Left ventricle myocardium inferior (tissue), 1 donor: ENCODE data around the gene DEDD. TPM values are rescaled to one million over a fixed set of nuclear protein-coding genes. Genes with fewer than 3 reads are reported as not detected.
A peak's percentile ranks its signal among the peaks of the same experiment; 100 is the strongest.
"Not testable (repeated sequence)": the region's sequence is repeated elsewhere in the genome, so short reads cannot be mapped to it uniquely, and the experiment has no call there.

Experiments used
- DNase-seq: peaks from one replicate; pipeline ENCODE4 v3.0.0-alpha.2; 2020
- H3K27ac ChIP-seq: fragments of 200-600 bp; replicated peaks from 2 replicates; pipeline ENCODE4 v1.8.0; 2021
- H3K27me3 ChIP-seq: fragments of 200-600 bp; 2 replicates; pipeline ENCODE4 v1.8.0; 2021; ENCODE audit warnings: low read depth
- H3K36me3 ChIP-seq: fragments of 200-600 bp; 2 replicates; pipeline ENCODE4 v1.8.0; 2021
- H3K4me1 ChIP-seq: fragments of 200-600 bp; 2 replicates; pipeline ENCODE4 v1.8.0; 2021
- H3K4me3 ChIP-seq: fragments of 200-600 bp; 2 replicates; pipeline ENCODE4 v1.8.0; 2021; ENCODE audit warnings: mild to moderate bottlenecking, moderate library complexity
- H3K9me3 ChIP-seq: fragments of 200-600 bp; replicated peaks from 2 replicates; pipeline ENCODE4 v1.8.0; 2021
- CTCF ChIP-seq: fragments of 200-600 bp; IDR thresholded peaks from 2 replicates; pipeline ENCODE4 v1.8.0; 2021; ENCODE audit warnings: antibody characterized with exemption, mild to moderate bottlenecking, borderline replicate concordance
- intact Hi-C: fragments of 100-400 bp; cut with micrococcal nuclease; formaldehyde crosslinking; loops from one replicate; pipeline ENCODE4 v1.11.0; 2022
- total RNA-seq: library from RNA; stranded (reverse); fragmentation: NEBNext Ultra II Directional; extraction: Animal tissue kit (Norgen Biotek cat#: 25700); gene quantifications from one replicate; pipeline ENCODE4 v1.2.1, GENCODE V29; 2021
- donor health status: DM: no; HTN: yes; CAD: no; lungs with severe emphysema.

DEDD gene
- total RNA-seq, 1 donor from 2014 or later: 25.2 TPM

- Histone ChIP-seq H3K4me3 (no peak overlapping the region), H3K36me3 (peaks cover 70% of the 10 kb centered on the region), H3K9me3 (no peaks in the 10 kb centered on the region), H3K27me3 (no peaks in the 10 kb centered on the region), H3K4me1 (peaks cover 48% of the 10 kb centered on the region), H3K27ac (no peak overlapping the region)
- no peak for DNase-seq
- intact Hi-C loops: no loop called here
- no peak for TF ChIP-seq CTCF
Observed at GRCh38 chr1:161121834-161122233, 10.6 kb downstream of the DEDD start.

DNA sequence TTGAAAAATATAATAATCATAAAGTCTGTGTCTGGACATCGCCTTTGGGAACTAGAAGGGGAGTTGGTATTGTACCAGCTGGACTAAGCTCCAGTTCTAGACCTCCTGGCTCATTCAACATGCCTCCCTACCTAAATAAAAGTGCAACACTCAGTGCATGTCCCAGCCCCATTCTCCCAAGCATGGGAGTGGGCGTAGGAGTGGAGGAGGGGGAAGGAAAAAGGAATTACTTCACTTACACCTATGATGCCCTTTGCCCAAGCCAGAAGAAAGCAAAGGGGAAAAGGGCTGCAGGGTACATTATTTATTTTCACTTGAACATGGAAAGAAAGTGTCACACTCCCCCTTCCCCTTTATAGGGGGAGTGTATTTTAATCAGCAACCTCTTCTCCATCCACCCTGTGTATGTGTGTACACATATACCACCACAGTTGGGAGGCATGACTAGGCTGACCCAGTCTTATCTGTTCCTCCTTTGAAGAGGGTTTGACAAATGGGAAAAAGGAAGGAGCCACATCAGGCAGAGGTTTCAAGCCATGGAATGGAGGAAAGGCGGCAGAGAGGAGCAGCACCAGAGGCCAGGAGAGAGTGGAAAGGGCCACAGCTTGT is 11.3 kb downstream of the DEDD start:
- peaks cover 55% of the 10 kb centered on the region for H3K4me1 ChIP-seq
- TF ChIP-seq CTCF: no peak

GRCh38 chr1:161119092-161119903 is 13.2 kb downstream of the DEDD start:
- Histone ChIP-seq H3K27me3 (no peaks in the 10 kb centered on the region), H3K27ac (peak overlapping the region; percentile 91), H3K4me1 (peaks cover 74% of the 10 kb centered on the region), H3K36me3 (peaks cover 45% of the 10 kb centered on the region), H3K4me3 (peak overlapping the region; percentile 87), H3K9me3 (no peaks in the 10 kb centered on the region)
- DNase-seq: peak; percentile 47
- TF ChIP-seq CTCF: peak; percentile 32
- intact Hi-C loops: no loop called here

More for the DNA sequence above, 11.3 kb downstream of the DEDD start:
- H3K9me3 ChIP-seq: no peaks in the 10 kb centered on the region
- no peak overlapping the region for H3K4me3 ChIP-seq
- H3K36me3 ChIP-seq: peaks cover 64% of the 10 kb centered on the region
- intact Hi-C loops: no loop called here
- H3K27me3 ChIP-seq: no peaks in the 10 kb centered on the region
- DNase-seq: no peak
- no peak overlapping the region for H3K27ac ChIP-seq

DNA sequence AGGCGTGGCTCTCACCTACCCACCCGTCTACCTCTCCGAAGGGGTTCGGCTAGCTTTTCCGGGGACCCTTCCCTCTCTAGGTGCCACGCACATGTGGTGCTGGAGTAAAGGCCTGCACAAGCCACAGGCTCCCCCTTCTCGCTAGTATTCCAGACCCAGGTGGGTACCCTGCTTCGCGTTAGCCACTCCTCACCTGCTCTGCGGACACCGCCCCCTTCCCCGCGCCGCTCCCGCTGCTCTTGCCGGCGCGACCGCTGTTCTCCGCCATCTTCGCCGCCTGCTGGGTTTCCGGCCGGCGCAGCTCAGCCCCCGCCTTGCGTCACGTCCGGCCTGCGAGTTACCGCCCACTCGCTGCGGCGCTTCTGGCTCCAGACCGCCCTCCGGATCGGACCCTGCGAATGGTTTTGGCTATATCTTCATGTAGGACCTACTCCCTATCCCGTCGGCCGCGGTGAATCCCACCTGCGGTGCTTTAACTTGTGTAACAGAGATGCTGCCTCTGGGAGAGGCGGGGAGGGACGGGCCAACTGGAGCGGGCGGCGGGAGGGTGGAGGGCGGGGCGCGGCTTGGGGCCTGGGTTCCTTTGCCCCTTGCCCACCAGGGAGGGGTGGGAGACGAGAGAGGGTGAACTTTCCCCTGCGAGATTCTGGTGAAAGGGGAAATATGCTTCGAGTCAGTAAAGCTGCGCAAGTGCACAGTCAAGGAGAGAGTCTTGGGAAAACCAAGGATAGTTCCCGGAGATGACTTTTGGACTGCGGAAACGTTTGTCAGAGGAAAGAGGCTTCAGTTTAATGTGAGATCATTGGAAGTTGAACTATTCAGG is 14.5 kb downstream of the DEDD start, which contains the start of the genes NIT1 and PFDN2:
TSS of gene NIT1 (plus strand) at position 347 of the 823 bp plus-strand sequence. CDS start at position 419, 72 bp downstream.
TSS of gene PFDN2 (minus strand) at position 279 of the 823 bp plus-strand sequence. CDS start at position 268, 11 bp downstream.
- no peaks in the 10 kb centered on the region for H3K9me3 ChIP-seq
- intact Hi-C loops: no loop called here
- peaks cover 32% of the 10 kb centered on the region for H3K36me3 ChIP-seq
- no peaks in the 10 kb centered on the region for H3K27me3 ChIP-seq
- peak within 1 kb of the TSS; percentile 91 for H3K27ac ChIP-seq
- no peak for TF ChIP-seq CTCF
- DNase-seq: peak; percentile 90
- peaks cover 87% of the 10 kb centered on the region for H3K4me1 ChIP-seq
- peak within 1 kb of the TSS; percentile 87 for H3K4me3 ChIP-seq

DNA sequence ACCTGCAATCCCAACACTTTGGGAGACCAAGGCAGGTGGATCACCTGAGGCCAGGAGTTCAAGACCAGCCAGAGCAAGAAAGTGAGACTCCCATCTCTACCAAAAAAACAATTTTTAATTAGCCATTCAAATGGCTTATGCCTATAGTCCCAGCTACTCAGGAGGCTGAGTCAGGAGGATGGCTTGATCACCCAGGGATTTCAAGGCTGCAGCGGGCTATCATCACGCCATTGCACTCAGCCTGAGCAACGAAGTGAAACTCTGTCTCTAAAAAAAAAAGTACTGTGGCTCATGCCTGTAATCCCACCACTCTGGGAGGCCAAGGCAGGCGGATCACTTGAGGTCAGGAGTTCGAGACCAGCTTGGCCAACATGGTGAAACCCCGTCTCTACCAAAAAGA is 16.5 kb downstream of the DEDD start:
- H3K27me3 ChIP-seq, intact Hi-C loops, DNase-seq, H3K27ac ChIP-seq, H3K4me3 ChIP-seq, H3K9me3 ChIP-seq: not testable (repeated sequence)
- Histone ChIP-seq H3K4me1 (peaks cover 98% of the 10 kb centered on the region), H3K36me3 (peaks cover 12% of the 10 kb centered on the region)
